Neuronal stem cell (in vitro differentiated cells): ENCODE measurements around the gene MARS1.

Experiments
- DNase-seq: peaks from one replicate; pipeline ENCODE4 v3.0.0-alpha.2; 2013; ENCODE audit warnings: low spot score
- H2AFZ ChIP-seq: one replicate; pipeline ENCODE4 v1.6.1; 2013; ENCODE audit warnings: mild to moderate bottlenecking, low read length, inconsistent platforms
- H2AK5ac ChIP-seq: 2 replicates; pipeline ENCODE4 v1.6.1; 2013; ENCODE audit warnings: low read depth, mild to moderate bottlenecking, inconsistent platforms, low read length, moderate library complexity, mixed read lengths
- H2BK120ac ChIP-seq: 2 replicates; pipeline ENCODE4 v1.6.1; 2013; ENCODE audit warnings: low read depth, mild to moderate bottlenecking, inconsistent platforms, low read length, moderate library complexity, mixed read lengths
- H2BK12ac ChIP-seq: one replicate; pipeline ENCODE4 v1.6.1; 2013; ENCODE audit warnings: low read length, inconsistent platforms
- H2BK15ac ChIP-seq: 2 replicates; pipeline ENCODE4 v1.6.1; 2013; ENCODE audit warnings: mild to moderate bottlenecking, low read length, inconsistent platforms, mixed read lengths
- H2BK5ac ChIP-seq: one replicate; pipeline ENCODE4 v1.6.1; 2013; ENCODE audit warnings: inconsistent platforms, mild to moderate bottlenecking, low read length, moderate library complexity
- H3K14ac ChIP-seq: one replicate; pipeline ENCODE4 v1.6.1; 2013; ENCODE audit warnings: low read length, inconsistent platforms
- H3K18ac ChIP-seq: 2 replicates; pipeline ENCODE4 v1.6.1; 2013; ENCODE audit warnings: low read length, inconsistent platforms
- H3K23ac ChIP-seq: 2 replicates; pipeline ENCODE4 v1.6.1; 2013; ENCODE audit warnings: low read depth, mild to moderate bottlenecking, mixed read lengths, low read length, inconsistent platforms; ENCODE audit not compliant: poor library complexity
- H3K27ac ChIP-seq: replicated peaks from 3 replicates; pipeline ENCODE4 v1.5.1; 2013; ENCODE audit warnings: low read length, inconsistent platforms
- H3K27me3 ChIP-seq, 3 experiments: 2 replicates each; pipeline ENCODE4 v1.6.1; 2013; ENCODE audit warnings: low read length in 3 of 3, mild to moderate bottlenecking in 2 of 3, inconsistent platforms in 1 of 3, low read depth in 1 of 3, mixed read lengths in 1 of 3, moderate library complexity in 1 of 3; ENCODE audit not compliant: control insufficient read depth in 3 of 3, insufficient read depth in 3 of 3
- H3K36me3 ChIP-seq, 2 donors: replicated peaks in 1 of 2; 2 replicates each; pipeline ENCODE4 v1.6.1; 2013; ENCODE audit warnings: low read length in 2 of 2; ENCODE audit not compliant: control insufficient read depth in 2 of 2, insufficient read depth in 2 of 2
- H3K4ac ChIP-seq: 2 replicates; pipeline ENCODE4 v1.6.1; 2013; ENCODE audit warnings: inconsistent platforms, mild to moderate bottlenecking, low read length, moderate library complexity
- H3K4me1 ChIP-seq, 2 donors: 1 replicate in 1 of 2; 2 replicates in 1 of 2; pipeline ENCODE4 v1.6.1; 2013; ENCODE audit warnings: low read length in 2 of 2, low read depth in 1 of 2; ENCODE audit not compliant: control insufficient read depth in 2 of 2, insufficient read depth in 1 of 2
- H3K4me2 ChIP-seq: one replicate; pipeline ENCODE4 v1.6.1; 2013; ENCODE audit warnings: mild to moderate bottlenecking, low read length, inconsistent platforms; ENCODE audit not compliant: insufficient read depth, poor library complexity, severe bottlenecking
- H3K4me3 ChIP-seq, 2 donors: 2 replicates each; pipeline ENCODE4 v1.5.1; 2013; ENCODE audit warnings: low read length in 2 of 2, mild to moderate bottlenecking in 2 of 2, inconsistent platforms in 1 of 2, moderate library complexity in 1 of 2
- H3K79me1 ChIP-seq: one replicate; pipeline ENCODE4 v1.6.1; 2013; ENCODE audit warnings: low read depth, mild to moderate bottlenecking, inconsistent platforms, low read length, moderate library complexity
- H3K9ac ChIP-seq: one replicate; pipeline ENCODE4 v1.6.1; 2013; ENCODE audit warnings: mild to moderate bottlenecking, low read depth, low read length, inconsistent platforms; ENCODE audit not compliant: poor library complexity
- H3K9me3 ChIP-seq, 2 donors: replicated peaks in 1 of 2; 2 replicates each; pipeline versions ENCODE3 to v1.6.1; 2013; ENCODE audit warnings: low read length in 2 of 2, mild to moderate bottlenecking in 2 of 2, inconsistent platforms in 1 of 2, low read depth in 1 of 2, mixed read lengths in 1 of 2, moderate library complexity in 1 of 2; ENCODE audit not compliant: control insufficient read depth in 2 of 2, insufficient read depth in 1 of 2
- H4K8ac ChIP-seq: one replicate; pipeline ENCODE4 v1.6.1; 2013; ENCODE audit warnings: low read depth, mild to moderate bottlenecking, inconsistent platforms, low read length, moderate library complexity
- H4K91ac ChIP-seq: one replicate; pipeline ENCODE4 v1.6.1; 2013; ENCODE audit warnings: low read length, low read depth, mild to moderate bottlenecking, inconsistent platforms; ENCODE audit not compliant: poor library complexity
- WGBS, 2 donors: extraction: QIAGEN DNeasy Blood & Tissue Kit; methylation state at CpG; one replicate each; pipeline ENCODE4 v1.1.7; 2013; ENCODE audit warnings: missing lambda C conversion rate in 2 of 2, mixed read lengths in 1 of 2; ENCODE audit not compliant: insufficient read length in 2 of 2, insufficient replicate concordance in 1 of 2; ENCODE audit errors: extremely low coverage in 2 of 2; 5-methylcytosine and 5-hydroxymethylcytosine counted together

Gene MARS1

GRCh38 chr12:57452181-57452936 lies 35.5 kb upstream of the MARS1 start:
- no peak overlapping the region for H3K14ac ChIP-seq
- no peak for DNase-seq
- H2BK5ac ChIP-seq: no peak overlapping the region
- no peak overlapping the region for H4K8ac ChIP-seq
- no peak overlapping the region for H2BK120ac ChIP-seq
- H2AFZ ChIP-seq: peak overlapping the region; percentile 64
- no peak overlapping the region for H3K4me2 ChIP-seq
- no CpG with 5 or more reads among the region's 9 CpGs for WGBS, 2 donors
- no peak overlapping the region for H2BK15ac ChIP-seq
- no peak overlapping the region for H3K4ac ChIP-seq
- no peak overlapping the region for H3K9ac ChIP-seq
- no peak overlapping the region for H3K27ac ChIP-seq
- H3K4me1 ChIP-seq: peaks cover 16% of the 10 kb centered on the region in 2 donors
- peak overlapping the region; percentile 3 for H3K23ac ChIP-seq
- no peaks in the 10 kb centered on the region for H3K36me3 ChIP-seq
- H4K91ac ChIP-seq: no peak overlapping the region
- H2AK5ac ChIP-seq: no peak overlapping the region
- H3K27me3 ChIP-seq: peaks cover 0 to 11% (median 5%) of the 10 kb centered on the region in 3 experiments
- no peak overlapping the region for H3K18ac ChIP-seq
- no peak overlapping the region for H2BK12ac ChIP-seq
- no peaks in the 10 kb centered on the region for H3K9me3 ChIP-seq
- no peak overlapping the region for H3K4me3 ChIP-seq
- peaks cover 2% of the 10 kb centered on the region for H3K79me1 ChIP-seq

- H3K18ac ChIP-seq: no peak overlapping the region
- H2BK5ac ChIP-seq: no peak overlapping the region
- no peak overlapping the region for H3K27ac ChIP-seq
- peaks cover 16% of the 10 kb centered on the region in 2 donors for H3K4me1 ChIP-seq
- no peak overlapping the region for H3K14ac ChIP-seq
- peak overlapping the region; percentile 14 for H2AK5ac ChIP-seq
- H2BK12ac ChIP-seq: no peak overlapping the region
- H3K23ac ChIP-seq: no peak overlapping the region
- no peak overlapping the region for H3K4me3 ChIP-seq
- no peak overlapping the region for H2BK15ac ChIP-seq
- no peaks in the 10 kb centered on the region for H3K36me3 ChIP-seq
- no peak overlapping the region for H3K9ac ChIP-seq
- H4K8ac ChIP-seq: no peak overlapping the region
- H3K4ac ChIP-seq: no peak overlapping the region
- H3K79me1 ChIP-seq: peaks cover 2% of the 10 kb centered on the region
- no peak overlapping the region for H4K91ac ChIP-seq
- peak overlapping the region; percentile 64 for H2AFZ ChIP-seq
- WGBS, 2 donors: no CpG with 5 or more reads among the region's 7 CpGs
- no peaks in the 10 kb centered on the region for H3K9me3 ChIP-seq
- no peak for DNase-seq
- H3K4me2 ChIP-seq: no peak overlapping the region
- H3K27me3 ChIP-seq: peaks cover 0 to 11% (median 5%) of the 10 kb centered on the region in 3 experiments
- H2BK120ac ChIP-seq: no peak overlapping the region
Observed at GRCh38 chr12:57452937-57453509, 34.8 kb upstream of the MARS1 start.

GRCh38 chr12:57454213-57454565 lies 33.7 kb upstream of the MARS1 start:
- WGBS, 2 donors: no CpG with 5 or more reads among the region's 2 CpGs
- no peak overlapping the region for H4K91ac ChIP-seq
- H3K27ac ChIP-seq: no peak overlapping the region

GRCh38 chr12:57454566-57455373 lies 33.1 kb upstream of the MARS1 start, which contains the start of gene INHBE:
INHBE (plus strand) TSS chr12:57455307; CDS start chr12:57455537, 230 bp downstream.
- Histone ChIP-seq H2AK5ac (peak within 1 kb of the TSS; percentile 65), H3K4me1 (peaks cover 21% of the 10 kb centered on the region in 2 donors), H4K8ac (peak within 1 kb of the TSS; percentile 75), H3K79me1 (peaks cover 2% of the 10 kb centered on the region), H3K9ac (no peak within 1 kb of the TSS), H3K4me2 (no peak within 1 kb of the TSS), H2BK12ac (peak within 1 kb of the TSS; percentile 50), H3K4me3 (peak within 1 kb of the TSS in 1 of 2 donors; percentile 57), H3K36me3 (no peaks in the 10 kb centered on the region), H2AFZ (peak within 1 kb of the TSS; percentile 62), H3K18ac (peak within 1 kb of the TSS; percentile 79), H2BK15ac (peak within 1 kb of the TSS; percentile 52), H3K9me3 (no peaks in the 10 kb centered on the region), H3K14ac (peak within 1 kb of the TSS; percentile 73), H2BK5ac (peak within 1 kb of the TSS; percentile 14), H2BK120ac (peak within 1 kb of the TSS; percentile 30), H3K23ac (peak within 1 kb of the TSS; percentile 17), H3K27ac (no peak within 1 kb of the TSS), H3K4ac (no peak within 1 kb of the TSS), H4K91ac (peak within 1 kb of the TSS; percentile 19), H3K27me3 (peaks cover 0 to 11% (median 5%) of the 10 kb centered on the region in 3 experiments)
- no CpG with 5 or more reads among the region's 10 CpGs for WGBS, 2 donors
- peak; percentile 54 for DNase-seq

More at GRCh38 chr12:57454213-57454565, 33.7 kb upstream of the MARS1 start:
- Histone ChIP-seq H3K9ac (no peak overlapping the region), H3K36me3 (no peaks in the 10 kb centered on the region), H2AK5ac (no peak overlapping the region), H3K4me3 (no peak overlapping the region), H2BK12ac (no peak overlapping the region), H3K4me2 (no peak overlapping the region), H3K4ac (no peak overlapping the region), H4K8ac (no peak overlapping the region), H2BK5ac (no peak overlapping the region), H3K18ac (no peak overlapping the region), H3K9me3 (no peaks in the 10 kb centered on the region), H2BK15ac (no peak overlapping the region), H3K79me1 (peaks cover 2% of the 10 kb centered on the region), H2AFZ (no peak overlapping the region), H3K27me3 (peaks cover 0 to 11% (median 5%) of the 10 kb centered on the region in 3 experiments), H3K14ac (no peak overlapping the region), H3K23ac (no peak overlapping the region), H2BK120ac (no peak overlapping the region), H3K4me1 (peaks cover 19 to 21% of the 10 kb centered on the region in 2 donors)
- no peak for DNase-seq
